Stomach (tissue), 4 donors: ENCODE data around the gene SDR42E2.

ENCODE experiments used
- CTCF ChIP-seq, 7 experiments: fragments of 450-650 bp in 4 of 7; fragments of 200-600 bp in 3 of 7; sonication (generic) in 3 of 7; IDR thresholded peaks; one replicate each; pipeline ENCODE4 v1.5.1; 2016 to 2019; ENCODE audit warnings: antibody characterized with exemption in 7 of 7, control low read depth in 2 of 7, mild to moderate bottlenecking in 1 of 7
- POLR2AphosphoS5 ChIP-seq, 3 donors: sonication (generic); formaldehyde crosslinking; IDR thresholded peaks; one replicate each; pipeline ENCODE4 v1.6.1; 2016; ENCODE audit warnings: antibody characterized with exemption in 3 of 3

GRCh38 chr16:22123146-22123545, 39.2 kb upstream of the SDR42E2 start:
- TF ChIP-seq POLR2AphosphoS5 (IDR thresholded peaks at IDR 0.05) (no peak), CTCF (IDR thresholded peaks at IDR 0.05) (no peak)
